Activated CD8-positive, alpha-beta T cell treated with anti-CD3 and anti-CD28 coated beads for 36 hours (primary cell): ENCODE data around the gene PACSIN1. TPM values are rescaled to one million over a fixed set of nuclear protein-coding genes. Genes with fewer than 3 reads are reported as not detected.

Source experiments
- ATAC-seq: fragments of 200-7000 bp; cut with Tn5 transposase; one replicate; pipeline ENCODE4 v1.10.0; 2021; ENCODE audit warnings: mild to moderate bottlenecking, moderate library complexity
- CTCF ChIA-PET: fragments of 350-600 bp; sonication (Branson Sonifier 250); formaldehyde crosslinking; loops from one replicate; lab custom pipeline; 2021; ENCODE audit warnings: antibody characterized with exemption; lab: Charles Lee
- POLR2A ChIA-PET: fragments of 350-600 bp; sonication (Branson Sonifier 250); formaldehyde crosslinking; loops from one replicate; lab custom pipeline; 2021; ENCODE audit warnings: antibody characterized with exemption; lab: Charles Lee
- DNase-seq: peaks from one replicate; pipeline ENCODE4 v3.0.0-alpha.2; 2020
- H3K27ac Mint-ChIP-seq: one replicate; pipeline ENCODE4 v1.8.0; 2021; ENCODE audit warnings: mild to moderate bottlenecking, mixed read lengths
- H3K27me3 Mint-ChIP-seq: one replicate; pipeline ENCODE4 v1.8.0; 2021; ENCODE audit warnings: mixed read lengths
- H3K36me3 Mint-ChIP-seq: one replicate; pipeline ENCODE4 v1.8.0; 2021; ENCODE audit warnings: low read depth, mixed read lengths
- H3K4me1 Mint-ChIP-seq: one replicate; pipeline ENCODE4 v1.8.0; 2021; ENCODE audit warnings: low read depth, mixed read lengths
- H3K4me3 Mint-ChIP-seq: one replicate; pipeline ENCODE4 v1.8.0; 2021; ENCODE audit warnings: mild to moderate bottlenecking, moderate library complexity, mixed read lengths
- H3K9me3 Mint-ChIP-seq: one replicate; pipeline ENCODE4 v1.8.0; 2021; ENCODE audit warnings: mixed read lengths
- intact Hi-C: fragments of 100-400 bp; cut with micrococcal nuclease; formaldehyde crosslinking; loops from one replicate; pipeline ENCODE4 v1.10.0; 2022
- total RNA-seq, 2 experiments: library from RNA; stranded (reverse); gene quantifications; one replicate each; pipeline ENCODE4 v1.2.3, GENCODE V29; 2021
- TF ChIP-seq, protein P1 (sequence below): fragments of 200-600 bp; IDR thresholded peaks from one replicate; pipeline ENCODE4 v1.8.0; 2022; ENCODE audit warnings: antibody characterized with exemption, mild to moderate bottlenecking

PACSIN1 gene
- total RNA-seq, 2 experiments from 2014 or later, result 0.47 to 0.51 TPM

DNA sequence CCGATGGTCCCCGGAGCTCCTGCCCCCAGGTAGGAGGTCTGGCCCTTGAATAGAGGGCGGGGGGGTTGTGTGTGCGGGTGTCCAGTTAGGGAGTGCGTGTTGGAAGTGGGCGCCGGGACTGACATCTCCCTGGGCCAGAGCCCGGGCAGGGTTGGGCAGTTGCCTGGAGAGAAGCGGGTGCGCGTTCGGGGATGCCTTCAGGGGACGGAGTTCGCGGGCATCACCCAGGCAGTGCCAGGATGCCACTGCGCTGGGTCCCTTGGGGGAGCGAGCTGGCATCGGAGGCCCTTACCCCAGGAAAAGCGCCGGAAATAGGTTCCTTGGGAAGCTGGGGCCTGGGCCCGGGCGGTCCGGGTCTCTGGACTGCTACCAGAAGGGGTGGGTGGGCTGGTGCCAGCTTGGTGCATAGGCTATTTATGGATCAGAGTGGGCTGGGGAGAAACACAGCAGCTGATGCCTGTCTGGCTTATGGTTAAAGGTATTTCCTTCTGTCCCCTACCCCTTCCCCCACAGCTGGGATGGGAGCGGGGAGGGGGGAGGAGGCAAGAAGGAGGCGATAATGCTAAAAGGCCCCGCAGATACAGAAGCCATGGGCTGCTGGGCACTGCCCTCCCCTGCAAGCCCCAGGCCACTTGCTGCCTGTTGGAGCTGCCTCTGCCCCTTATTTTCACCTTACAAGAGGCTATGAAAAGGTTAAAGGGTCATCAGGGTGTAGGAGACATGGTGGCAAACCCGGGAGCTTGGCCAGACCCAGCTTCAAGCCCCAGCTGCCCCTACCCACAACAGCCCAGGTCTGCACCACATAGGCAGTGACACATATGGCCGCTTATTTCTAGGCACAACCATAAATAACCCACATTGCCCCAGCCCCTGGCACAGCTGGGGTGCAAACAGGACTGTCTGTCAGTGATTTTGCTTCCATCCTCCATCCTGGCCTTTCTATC, 638 bp downstream of the PACSIN1 start:
- peak overlapping the region; percentile 12 for H3K4me3 Mint-ChIP-seq

DNA sequence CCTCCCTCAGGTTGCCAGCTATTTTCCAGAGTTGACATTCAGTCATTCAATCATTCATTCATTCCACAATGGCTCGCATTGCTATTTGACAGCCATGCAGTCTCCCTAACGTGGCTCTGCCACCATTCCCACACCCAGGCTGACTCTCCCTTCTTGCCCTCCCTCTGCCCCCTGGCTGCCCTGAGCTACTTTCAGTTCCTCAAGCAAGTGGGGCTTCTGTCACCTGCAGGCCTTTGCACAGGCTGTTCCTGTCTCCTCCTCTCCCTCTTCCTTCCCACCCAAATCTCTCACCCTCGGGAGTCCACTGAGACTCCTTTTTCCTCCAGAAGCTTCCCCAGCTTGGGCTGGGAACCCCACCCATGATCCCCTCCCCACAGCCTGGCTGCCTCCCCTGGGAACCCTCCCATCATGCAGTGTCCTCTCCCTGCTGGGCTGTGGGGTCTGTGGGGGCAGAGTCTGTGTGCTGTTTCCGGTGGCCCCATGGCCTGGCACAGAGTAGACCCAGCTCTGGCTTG, 2.6 kb downstream of the PACSIN1 start:
- TF ChIP-seq, protein P1, sequence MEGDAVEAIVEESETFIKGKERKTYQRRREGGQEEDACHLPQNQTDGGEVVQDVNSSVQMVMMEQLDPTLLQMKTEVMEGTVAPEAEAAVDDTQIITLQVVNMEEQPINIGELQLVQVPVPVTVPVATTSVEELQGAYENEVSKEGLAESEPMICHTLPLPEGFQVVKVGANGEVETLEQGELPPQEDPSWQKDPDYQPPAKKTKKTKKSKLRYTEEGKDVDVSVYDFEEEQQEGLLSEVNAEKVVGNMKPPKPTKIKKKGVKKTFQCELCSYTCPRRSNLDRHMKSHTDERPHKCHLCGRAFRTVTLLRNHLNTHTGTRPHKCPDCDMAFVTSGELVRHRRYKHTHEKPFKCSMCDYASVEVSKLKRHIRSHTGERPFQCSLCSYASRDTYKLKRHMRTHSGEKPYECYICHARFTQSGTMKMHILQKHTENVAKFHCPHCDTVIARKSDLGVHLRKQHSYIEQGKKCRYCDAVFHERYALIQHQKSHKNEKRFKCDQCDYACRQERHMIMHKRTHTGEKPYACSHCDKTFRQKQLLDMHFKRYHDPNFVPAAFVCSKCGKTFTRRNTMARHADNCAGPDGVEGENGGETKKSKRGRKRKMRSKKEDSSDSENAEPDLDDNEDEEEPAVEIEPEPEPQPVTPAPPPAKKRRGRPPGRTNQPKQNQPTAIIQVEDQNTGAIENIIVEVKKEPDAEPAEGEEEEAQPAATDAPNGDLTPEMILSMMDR, result no peak
- Mint-ChIP-seq H3K4me3 (no peak overlapping the region), H3K27ac (no peak overlapping the region), H3K4me1 (peaks cover 5% of the 10 kb centered on the region), H3K36me3 (no peaks in the 10 kb centered on the region), H3K27me3 (peaks cover 20% of the 10 kb centered on the region), H3K9me3 (no peaks in the 10 kb centered on the region)
- no peak for ATAC-seq
- no peak for DNase-seq
- POLR2A ChIA-PET, result no interaction called here
- intact Hi-C loops, result no loop called here
- CTCF ChIA-PET, result no interaction called here

More for the DNA sequence above, 638 bp downstream of the PACSIN1 start:
- Mint-ChIP-seq H3K9me3 (no peaks in the 10 kb centered on the region), H3K36me3 (no peaks in the 10 kb centered on the region), H3K4me1 (peaks cover 5% of the 10 kb centered on the region), H3K27ac (no peak overlapping the region), H3K27me3 (peaks cover 20% of the 10 kb centered on the region)
- ChIA-PET POLR2A (interaction anchor here (1.4 kb wide), 1 partner anchor 60 kb away, joined by 4 read pairs; no protein-coding TSS in a partner anchor), CTCF (interaction anchor here (1.1 to 1.4 kb wide), 3 partner anchors 8 to 145 kb away, joined by 3 to 4 read pairs (median 4); no protein-coding TSS in a partner anchor)
- ATAC-seq (no peak), DNase-seq (no peak)
- TF ChIP-seq, protein P1, result no peak
- intact Hi-C loops, result no loop called here

DNA sequence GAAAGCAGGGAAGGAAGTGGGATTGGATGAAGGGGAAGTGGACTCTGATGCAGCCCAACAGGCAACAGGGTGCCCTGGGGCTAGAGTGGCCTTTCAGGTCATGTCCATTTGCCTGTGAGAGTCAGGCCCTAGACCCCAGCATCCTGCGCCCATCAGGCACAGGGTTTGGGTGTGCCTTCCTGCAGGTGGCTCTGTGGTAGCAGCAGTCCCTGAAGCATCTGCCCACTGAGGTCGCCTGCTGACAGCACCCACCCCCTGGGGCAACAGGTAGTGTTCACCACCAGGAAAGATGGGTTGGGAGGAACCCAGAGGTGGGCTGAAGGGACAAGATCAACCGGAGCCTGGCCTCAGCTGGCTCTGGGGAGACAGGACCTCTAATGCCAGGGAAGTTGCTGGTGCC, 3.6 kb downstream of the PACSIN1 start:
- POLR2A ChIA-PET, result no interaction called here
- no peaks in the 10 kb centered on the region for H3K36me3 Mint-ChIP-seq

DNA sequence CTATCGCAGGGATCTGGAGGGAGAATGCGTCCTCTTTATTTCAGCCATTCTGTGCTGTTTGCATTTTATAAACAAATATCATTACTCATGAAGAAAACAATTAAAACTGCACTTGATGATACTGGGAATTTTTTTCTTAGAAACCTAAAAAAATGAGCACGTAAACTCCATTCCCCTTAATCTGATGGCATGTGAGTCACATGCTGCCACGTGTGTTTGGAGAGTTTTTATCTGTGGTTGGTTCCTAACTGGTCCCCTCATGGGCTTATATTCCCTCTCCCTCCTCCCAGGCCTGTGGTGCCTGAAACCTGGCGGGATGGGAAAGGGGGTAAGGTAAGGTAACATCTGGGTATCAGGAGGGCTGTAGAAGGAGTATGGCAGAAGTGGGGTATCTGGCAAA, 6.5 kb downstream of the PACSIN1 start:
- TF ChIP-seq, protein P1, result no peak
- no peaks in the 10 kb centered on the region for H3K36me3 Mint-ChIP-seq
- POLR2A ChIA-PET, result no interaction called here
- H3K9me3 Mint-ChIP-seq, result no peaks in the 10 kb centered on the region
- ATAC-seq (no peak), DNase-seq (no peak)
- H3K4me1 Mint-ChIP-seq, result no peaks in the 10 kb centered on the region
- intact Hi-C loops, result no loop called here
- no peak overlapping the region for H3K27ac Mint-ChIP-seq
- no peaks in the 10 kb centered on the region for H3K27me3 Mint-ChIP-seq
- CTCF ChIA-PET, result interaction anchor here (1.4 kb wide), 1 partner anchor 12 kb away, joined by 5 read pairs; no protein-coding TSS in a partner anchor
- no peak overlapping the region for H3K4me3 Mint-ChIP-seq

More for the DNA sequence above, 3.6 kb downstream of the PACSIN1 start:
- Mint-ChIP-seq H3K4me3 (no peak overlapping the region), H3K4me1 (peaks cover 5% of the 10 kb centered on the region), H3K27ac (no peak overlapping the region), H3K27me3 (peaks cover 20% of the 10 kb centered on the region), H3K9me3 (no peaks in the 10 kb centered on the region)
- no peak for ATAC-seq
- intact Hi-C loops, result no loop called here
- CTCF ChIA-PET, result no interaction called here
- TF ChIP-seq, protein P1, result no peak
- no peak for DNase-seq

DNA sequence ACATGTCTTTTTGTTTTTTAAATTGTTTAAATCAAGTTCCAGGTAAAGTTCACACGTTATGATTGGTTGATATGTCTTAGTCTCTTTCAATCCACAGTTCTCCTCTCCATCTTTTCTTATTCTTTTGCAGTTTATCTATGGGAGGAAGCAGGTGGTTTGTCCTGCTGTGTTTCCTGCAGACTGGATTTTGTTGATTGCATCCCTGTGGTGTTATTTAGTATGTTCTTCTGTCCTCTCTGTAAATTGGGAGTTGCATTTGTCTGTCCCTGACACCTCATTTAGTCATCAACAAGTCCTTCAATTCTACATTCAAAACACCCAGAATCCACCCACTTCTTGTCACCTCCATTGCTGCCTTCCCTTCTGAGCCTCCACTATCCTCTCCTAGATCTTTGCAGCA, 8.1 kb downstream of the PACSIN1 start:
- H3K27ac Mint-ChIP-seq, result no peak overlapping the region
- CTCF ChIA-PET, result interaction anchor here (2.7 kb wide), 1 partner anchor 135 kb away, joined by 11 read pairs; no protein-coding TSS in a partner anchor

More for the DNA sequence above, 8.1 kb downstream of the PACSIN1 start:
- DNase-seq (no peak), ATAC-seq (no peak)
- no peaks in the 10 kb centered on the region for H3K27me3 Mint-ChIP-seq
- H3K4me1 Mint-ChIP-seq, result no peaks in the 10 kb centered on the region
- no peak overlapping the region for H3K4me3 Mint-ChIP-seq
- POLR2A ChIA-PET, result no interaction called here
- no peaks in the 10 kb centered on the region for H3K36me3 Mint-ChIP-seq
- TF ChIP-seq, protein P1, result no peak
- intact Hi-C loops, result no loop called here
- H3K9me3 Mint-ChIP-seq, result no peaks in the 10 kb centered on the region
